GM04504 (cell line): ENCODE measurements around the gene ABCB11.
"Not testable (repeated sequence)": the region's sequence is repeated elsewhere in the genome, so short reads cannot be mapped to it uniquely, and the experiment has no call there.

Source experiments
- DNase-seq: peaks from one replicate; pipeline ENCODE4 v3.0.0-alpha.2; 2012; ENCODE audit warnings: low read depth

Gene ABCB11

GRCh38 chr2:169042856-169043255 lies 11.7 kb upstream of the ABCB11 start:
- no peak for DNase-seq

GRCh38 chr2:169041594-169041993 lies 10.5 kb upstream of the ABCB11 start:
- DNase-seq: no peak

- DNase-seq: no peak
Observed at GRCh38 chr2:169039702-169040101, 8.6 kb upstream of the ABCB11 start.

GRCh38 chr2:169038338-169038757 lies 7.2 kb upstream of the ABCB11 start:
- DNase-seq: no peak

GRCh38 chr2:169036736-169037440 lies 5.8 kb upstream of the ABCB11 start:
- DNase-seq: no peak

GRCh38 chr2:169035887-169036286 lies 4.8 kb upstream of the ABCB11 start:
- no peak for DNase-seq

- no peak for DNase-seq
Observed at GRCh38 chr2:169034984-169035544, 3.9 kb upstream of the ABCB11 start.

GRCh38 chr2:169034256-169034655 lies 3.1 kb upstream of the ABCB11 start:
- DNase-seq: no peak

- DNase-seq: no peak
Observed at GRCh38 chr2:169029341-169029740, 1.8 kb downstream of the ABCB11 start.

- DNase-seq: no peak
Observed at GRCh38 chr2:169027234-169027633, 3.9 kb downstream of the ABCB11 start.

GRCh38 chr2:169026056-169026455 lies 5.1 kb downstream of the ABCB11 start:
- no peak for DNase-seq

- no peak for DNase-seq
Observed at GRCh38 chr2:169023161-169023560, 8.0 kb downstream of the ABCB11 start.

- DNase-seq: no peak
Observed at GRCh38 chr2:169018390-169018789, 12.7 kb downstream of the ABCB11 start.

GRCh38 chr2:169015943-169016342 lies 15.2 kb downstream of the ABCB11 start:
- no peak for DNase-seq

- DNase-seq: no peak
Observed at GRCh38 chr2:169014780-169015179, 16.3 kb downstream of the ABCB11 start.

- no peak for DNase-seq
Observed at GRCh38 chr2:169013628-169014026, 17.5 kb downstream of the ABCB11 start.

GRCh38 chr2:169012812-169013627 lies 18.1 kb downstream of the ABCB11 start:
- no peak for DNase-seq

- not testable (repeated sequence) for DNase-seq
Observed at GRCh38 chr2:169012191-169012792, 18.8 kb downstream of the ABCB11 start.

GRCh38 chr2:169011698-169012097 lies 19.4 kb downstream of the ABCB11 start:
- no peak for DNase-seq

- no peak for DNase-seq
Observed at GRCh38 chr2:169010633-169011460, 20.3 kb downstream of the ABCB11 start.

GRCh38 chr2:169009865-169010579 lies 21.1 kb downstream of the ABCB11 start:
- no peak for DNase-seq
